Measurements from ENCODE around the gene UMAD1. TPM values are rescaled to one million over a fixed set of nuclear protein-coding genes. Genes with fewer than 3 reads are reported as not detected.

The UMAD1 gene
- total and polyA plus RNA-seq, 2 of the 13 experiments (the other 11 are each of a cell fraction or from before 2014, with no cell fraction given), result 16.8 to 17.6 TPM

DNA sequence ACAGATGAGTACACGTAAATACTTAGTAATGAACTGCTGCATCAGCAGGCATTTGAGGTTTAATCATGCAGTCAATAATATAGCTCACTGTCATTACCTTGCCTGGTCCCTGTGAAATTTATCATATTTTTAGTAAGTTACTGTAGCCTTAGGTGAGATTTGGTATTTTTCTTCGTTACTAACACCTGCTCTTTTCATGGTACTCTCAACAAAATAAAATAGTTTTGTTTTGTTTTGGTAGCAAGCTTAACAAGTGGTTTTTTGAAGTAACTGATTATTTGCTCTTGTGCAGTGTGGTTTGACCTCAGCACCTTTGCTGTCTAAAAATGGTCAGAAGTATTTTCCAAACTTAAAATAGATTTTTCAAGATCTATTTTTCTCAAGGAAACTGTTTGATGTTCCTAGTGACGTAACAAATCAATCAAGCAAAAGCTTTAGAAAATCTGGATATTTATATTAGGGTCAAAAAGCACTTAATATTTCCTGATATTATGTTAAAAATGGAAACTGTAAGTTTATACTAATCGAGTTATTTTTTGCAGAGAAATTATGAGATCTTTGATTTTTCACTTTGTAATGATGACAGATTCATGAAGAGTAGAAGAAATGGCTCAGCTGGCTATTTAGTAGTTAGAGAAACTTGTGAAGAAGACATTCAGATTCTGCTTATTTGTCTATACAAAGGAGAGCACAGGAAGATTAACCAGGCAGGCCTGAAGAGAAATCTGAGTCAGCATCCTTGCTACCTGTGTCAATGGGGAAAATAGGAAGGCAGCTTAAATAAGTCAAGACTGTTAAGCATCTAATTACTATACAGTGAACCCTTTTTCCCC is 98.9 kb downstream of the UMAD1 start (continued):
- TF ChIP-seq ZNF205 (CRISPR knock-in tag; IDR thresholded peaks at IDR 0.05) (no peak), ZNF569 (CRISPR knock-in tag; IDR thresholded peaks at IDR 0.05; ENCODE audit: borderline replicate concordance) (no peak), ZNF460 (CRISPR knock-in tag; IDR thresholded peaks at IDR 0.05; ENCODE audit: borderline replicate concordance) (no peak), ESRRA (CRISPR knock-in tag; IDR thresholded peaks at IDR 0.05; ENCODE audit: low read depth) (no peak), ATF1 (CRISPR knock-in tag; IDR thresholded peaks at IDR 0.05) (no peak), NFIC (IDR thresholded peaks at IDR 0.05; ENCODE audit: low read length) (peak; percentile 39; the same call in 1 of the 2 replicates), CC2D1A (CRISPR knock-in tag; IDR thresholded peaks at IDR 0.05) (no peak), SATB2 (CRISPR knock-in tag; IDR thresholded peaks at IDR 0.05) (no peak), NR2F6 (IDR thresholded peaks at IDR 0.05) (peak; percentile 63), NR2F6 (CRISPR knock-in tag; IDR thresholded peaks at IDR 0.05) (no peak), SP2 (CRISPR knock-in tag; IDR thresholded peaks at IDR 0.05) (no peak), ZNF496 (CRISPR knock-in tag; IDR thresholded peaks at IDR 0.05; ENCODE audit: insufficient replicate concordance) (no peak), ZNF24 (IDR thresholded peaks at IDR 0.05) (no peak), ARHGAP35 (CRISPR knock-in tag; IDR thresholded peaks at IDR 0.05; ENCODE audit: borderline replicate concordance) (no peak), ZNF12 (CRISPR knock-in tag; IDR thresholded peaks at IDR 0.05) (no peak), EP300 (IDR thresholded peaks at IDR 0.05; ENCODE audit: low read depth in 2 of 2, low read length in 2 of 2) (peak in 1 of 2 experiments; percentile 31; a peak in 1 of 4 replicates), EP300 (CRISPR knock-in tag; IDR thresholded peaks at IDR 0.05; ENCODE audit: borderline replicate concordance) (no peak), PAWR (CRISPR knock-in tag; IDR thresholded peaks at IDR 0.05; ENCODE audit: borderline replicate concordance) (no peak), XRCC5 (optimal IDR thresholded peaks at IDR 0.05; ENCODE audit: low read length) (no peak), ZNF44 (CRISPR knock-in tag; IDR thresholded peaks at IDR 0.05) (no peak)
- TF ChIP-seq, protein P1, sequence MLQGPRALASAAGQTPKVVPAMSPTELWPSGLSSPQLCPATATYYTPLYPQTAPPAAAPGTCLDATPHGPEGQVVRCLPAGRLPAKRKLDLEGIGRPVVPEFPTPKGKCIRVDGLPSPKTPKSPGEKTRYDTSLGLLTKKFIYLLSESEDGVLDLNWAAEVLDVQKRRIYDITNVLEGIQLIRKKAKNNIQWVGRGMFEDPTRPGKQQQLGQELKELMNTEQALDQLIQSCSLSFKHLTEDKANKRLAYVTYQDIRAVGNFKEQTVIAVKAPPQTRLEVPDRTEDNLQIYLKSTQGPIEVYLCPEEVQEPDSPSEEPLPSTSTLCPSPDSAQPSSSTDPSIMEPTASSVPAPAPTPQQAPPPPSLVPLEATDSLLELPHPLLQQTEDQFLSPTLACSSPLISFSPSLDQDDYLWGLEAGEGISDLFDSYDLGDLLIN (CRISPR knock-in tag; IDR thresholded peaks at IDR 0.05; ENCODE audit: borderline replicate concordance), result no peak
- TF ChIP-seq, protein P2, sequence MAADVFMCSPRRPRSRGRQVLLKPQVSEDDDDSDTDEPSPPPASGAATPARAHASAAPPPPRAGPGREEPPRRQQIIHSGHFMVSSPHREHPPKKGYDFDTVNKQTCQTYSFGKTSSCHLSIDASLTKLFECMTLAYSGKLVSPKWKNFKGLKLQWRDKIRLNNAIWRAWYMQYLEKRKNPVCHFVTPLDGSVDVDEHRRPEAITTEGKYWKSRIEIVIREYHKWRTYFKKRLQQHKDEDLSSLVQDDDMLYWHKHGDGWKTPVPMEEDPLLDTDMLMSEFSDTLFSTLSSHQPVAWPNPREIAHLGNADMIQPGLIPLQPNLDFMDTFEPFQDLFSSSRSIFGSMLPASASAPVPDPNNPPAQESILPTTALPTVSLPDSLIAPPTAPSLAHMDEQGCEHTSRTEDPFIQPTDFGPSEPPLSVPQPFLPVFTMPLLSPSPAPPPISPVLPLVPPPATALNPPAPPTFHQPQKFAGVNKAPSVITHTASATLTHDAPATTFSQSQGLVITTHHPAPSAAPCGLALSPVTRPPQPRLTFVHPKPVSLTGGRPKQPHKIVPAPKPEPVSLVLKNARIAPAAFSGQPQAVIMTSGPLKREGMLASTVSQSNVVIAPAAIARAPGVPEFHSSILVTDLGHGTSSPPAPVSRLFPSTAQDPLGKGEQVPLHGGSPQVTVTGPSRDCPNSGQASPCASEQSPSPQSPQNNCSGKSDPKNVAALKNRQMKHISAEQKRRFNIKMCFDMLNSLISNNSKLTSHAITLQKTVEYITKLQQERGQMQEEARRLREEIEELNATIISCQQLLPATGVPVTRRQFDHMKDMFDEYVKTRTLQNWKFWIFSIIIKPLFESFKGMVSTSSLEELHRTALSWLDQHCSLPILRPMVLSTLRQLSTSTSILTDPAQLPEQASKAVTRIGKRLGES (CRISPR knock-in tag; IDR thresholded peaks at IDR 0.05; ENCODE audit: borderline replicate concordance), result no peak
- TF ChIP-seq, protein P3, sequence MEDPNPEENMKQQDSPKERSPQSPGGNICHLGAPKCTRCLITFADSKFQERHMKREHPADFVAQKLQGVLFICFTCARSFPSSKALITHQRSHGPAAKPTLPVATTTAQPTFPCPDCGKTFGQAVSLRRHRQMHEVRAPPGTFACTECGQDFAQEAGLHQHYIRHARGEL (CRISPR knock-in tag; IDR thresholded peaks at IDR 0.05), result no peak
- TF ChIP-seq, protein P4, sequence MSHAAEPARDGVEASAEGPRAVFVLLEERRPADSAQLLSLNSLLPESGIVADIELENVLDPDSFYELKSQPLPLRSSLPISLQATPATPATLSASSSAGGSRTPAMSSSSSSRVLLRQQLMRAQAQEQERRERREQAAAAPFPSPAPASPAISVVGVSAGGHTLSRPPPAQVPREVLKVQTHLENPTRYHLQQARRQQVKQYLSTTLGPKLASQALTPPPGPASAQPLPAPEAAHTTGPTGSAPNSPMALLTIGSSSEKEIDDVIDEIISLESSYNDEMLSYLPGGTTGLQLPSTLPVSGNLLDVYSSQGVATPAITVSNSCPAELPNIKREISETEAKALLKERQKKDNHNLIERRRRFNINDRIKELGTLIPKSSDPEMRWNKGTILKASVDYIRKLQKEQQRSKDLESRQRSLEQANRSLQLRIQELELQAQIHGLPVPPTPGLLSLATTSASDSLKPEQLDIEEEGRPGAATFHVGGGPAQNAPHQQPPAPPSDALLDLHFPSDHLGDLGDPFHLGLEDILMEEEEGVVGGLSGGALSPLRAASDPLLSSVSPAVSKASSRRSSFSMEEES (CRISPR knock-in tag; IDR thresholded peaks at IDR 0.05), result no peak
- TF ChIP-seq, protein P5, sequence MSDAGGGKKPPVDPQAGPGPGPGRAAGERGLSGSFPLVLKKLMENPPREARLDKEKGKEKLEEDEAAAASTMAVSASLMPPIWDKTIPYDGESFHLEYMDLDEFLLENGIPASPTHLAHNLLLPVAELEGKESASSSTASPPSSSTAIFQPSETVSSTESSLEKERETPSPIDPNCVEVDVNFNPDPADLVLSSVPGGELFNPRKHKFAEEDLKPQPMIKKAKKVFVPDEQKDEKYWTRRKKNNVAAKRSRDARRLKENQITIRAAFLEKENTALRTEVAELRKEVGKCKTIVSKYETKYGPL (CRISPR knock-in tag; IDR thresholded peaks at IDR 0.05), result no peak
